ENCODE results near the gene CLDN6. TPM values are rescaled to one million over a fixed set of nuclear protein-coding genes. Genes with fewer than 3 reads are reported as not detected.

Gene CLDN6
- total RNA-seq, 4 donors from 2014 or later, result not detected

DNA sequence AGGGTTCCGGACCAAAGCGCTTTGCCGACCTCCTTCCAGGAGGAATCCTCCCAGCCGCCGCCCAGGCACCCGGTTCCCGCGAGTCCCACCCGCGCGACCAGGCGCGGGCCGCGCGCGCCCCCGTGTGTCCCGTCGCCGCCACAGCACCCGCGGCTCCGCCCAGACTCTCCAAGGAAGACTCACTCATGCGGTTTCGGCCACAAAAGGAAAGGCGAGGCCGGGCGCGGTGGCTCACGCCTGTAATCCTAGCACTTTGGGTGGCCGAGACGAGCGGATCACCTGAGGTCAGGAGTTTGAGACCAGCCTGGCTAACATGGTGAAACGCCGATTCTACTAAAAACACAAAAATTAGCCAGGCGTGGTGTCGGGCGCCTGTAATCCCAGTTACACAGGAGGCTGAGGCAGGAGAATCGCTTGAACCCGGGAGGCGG lies 34.3 kb downstream of the CLDN6 start:
- WGBS, 2 donors, result 11 to 26% methylated on average over 13 to 17 of the region's 42 CpGs
- H3K27ac ChIP-seq, result no peak overlapping the region

DNA sequence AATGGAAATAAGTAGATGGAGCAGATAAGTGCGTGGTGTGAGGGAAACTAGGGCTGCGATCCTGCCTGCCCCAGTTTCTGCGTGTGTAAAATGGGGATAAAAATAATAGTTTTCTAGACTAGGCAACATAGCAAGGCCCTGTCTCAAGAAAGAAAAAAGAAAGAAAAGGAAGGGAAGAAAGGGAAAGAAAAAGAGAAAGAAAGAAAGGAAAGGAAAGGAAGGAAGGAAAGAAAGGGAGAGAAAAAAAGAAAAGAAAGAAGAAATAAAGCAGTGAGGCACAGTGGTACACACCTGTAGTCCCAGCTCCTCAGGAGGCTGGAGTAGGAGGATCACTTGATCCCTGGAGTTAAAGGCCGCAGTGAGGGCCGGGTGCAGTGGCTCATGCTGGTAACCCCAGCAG lies 35.6 kb downstream of the CLDN6 start:
- intact Hi-C loops (cut with DNase I), result no loop called here
- TF ChIP-seq, protein P1, sequence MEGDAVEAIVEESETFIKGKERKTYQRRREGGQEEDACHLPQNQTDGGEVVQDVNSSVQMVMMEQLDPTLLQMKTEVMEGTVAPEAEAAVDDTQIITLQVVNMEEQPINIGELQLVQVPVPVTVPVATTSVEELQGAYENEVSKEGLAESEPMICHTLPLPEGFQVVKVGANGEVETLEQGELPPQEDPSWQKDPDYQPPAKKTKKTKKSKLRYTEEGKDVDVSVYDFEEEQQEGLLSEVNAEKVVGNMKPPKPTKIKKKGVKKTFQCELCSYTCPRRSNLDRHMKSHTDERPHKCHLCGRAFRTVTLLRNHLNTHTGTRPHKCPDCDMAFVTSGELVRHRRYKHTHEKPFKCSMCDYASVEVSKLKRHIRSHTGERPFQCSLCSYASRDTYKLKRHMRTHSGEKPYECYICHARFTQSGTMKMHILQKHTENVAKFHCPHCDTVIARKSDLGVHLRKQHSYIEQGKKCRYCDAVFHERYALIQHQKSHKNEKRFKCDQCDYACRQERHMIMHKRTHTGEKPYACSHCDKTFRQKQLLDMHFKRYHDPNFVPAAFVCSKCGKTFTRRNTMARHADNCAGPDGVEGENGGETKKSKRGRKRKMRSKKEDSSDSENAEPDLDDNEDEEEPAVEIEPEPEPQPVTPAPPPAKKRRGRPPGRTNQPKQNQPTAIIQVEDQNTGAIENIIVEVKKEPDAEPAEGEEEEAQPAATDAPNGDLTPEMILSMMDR (IDR thresholded peaks at IDR 0.05), result no peak
- no peak for TF ChIP-seq POLR2A (IDR thresholded peaks at IDR 0.05)
- 85 to 88% methylated on average over 5 of the region's 5 CpGs for WGBS, 2 donors
- Histone ChIP-seq H3K4me1 (peaks cover 8 to 22% of the 10 kb centered on the region in 2 donors), H3K36me3 (no peaks in the 10 kb centered on the region), H3K27ac (no peak overlapping the region), H3K4me3 (replicated peaks in 1 of 3) (no peak overlapping the region), H3K9me3 (no peaks in the 10 kb centered on the region), H3K27me3 (no peaks in the 10 kb centered on the region)
- DNase-seq, result no peak

More for the DNA sequence above, 34.3 kb downstream of the CLDN6 start:
- H3K9me3 ChIP-seq, result no peaks in the 10 kb centered on the region
- peak overlapping the region in 1 of 3 donors; percentile 1 for H3K4me3 ChIP-seq (replicated peaks in 1 of 3)
- DNase-seq, result peak; percentile 78 to 83
- no peaks in the 10 kb centered on the region for H3K36me3 ChIP-seq
- intact Hi-C loops (cut with DNase I), result no loop called here
- H3K27me3 ChIP-seq, result no peaks in the 10 kb centered on the region
- H3K4me1 ChIP-seq, result peaks cover 8 to 17% of the 10 kb centered on the region in 2 donors
- TF ChIP-seq, protein P1 (IDR thresholded peaks at IDR 0.05), result peak; percentile 51 to 99 (median 93)
- peak in 1 of 2 donors; percentile 5 for TF ChIP-seq POLR2A (IDR thresholded peaks at IDR 0.05)

GRCh38 chr16:2981899-2982250 lies 36.1 kb downstream of the CLDN6 start:
- intact Hi-C loops (cut with DNase I), result no loop called here
- no peak for TF ChIP-seq POLR2A (IDR thresholded peaks at IDR 0.05)
- TF ChIP-seq, protein P1 (IDR thresholded peaks at IDR 0.05), result no peak
- 75 to 84% methylated on average over 4 of the region's 4 CpGs for WGBS, 2 donors
- DNase-seq, result no peak
- Histone ChIP-seq H3K36me3 (no peaks in the 10 kb centered on the region), H3K4me3 (replicated peaks in 1 of 3) (no peak overlapping the region), H3K27me3 (no peaks in the 10 kb centered on the region), H3K9me3 (no peaks in the 10 kb centered on the region), H3K27ac (no peak overlapping the region), H3K4me1 (peaks cover 8 to 24% of the 10 kb centered on the region in 2 donors)

DNA sequence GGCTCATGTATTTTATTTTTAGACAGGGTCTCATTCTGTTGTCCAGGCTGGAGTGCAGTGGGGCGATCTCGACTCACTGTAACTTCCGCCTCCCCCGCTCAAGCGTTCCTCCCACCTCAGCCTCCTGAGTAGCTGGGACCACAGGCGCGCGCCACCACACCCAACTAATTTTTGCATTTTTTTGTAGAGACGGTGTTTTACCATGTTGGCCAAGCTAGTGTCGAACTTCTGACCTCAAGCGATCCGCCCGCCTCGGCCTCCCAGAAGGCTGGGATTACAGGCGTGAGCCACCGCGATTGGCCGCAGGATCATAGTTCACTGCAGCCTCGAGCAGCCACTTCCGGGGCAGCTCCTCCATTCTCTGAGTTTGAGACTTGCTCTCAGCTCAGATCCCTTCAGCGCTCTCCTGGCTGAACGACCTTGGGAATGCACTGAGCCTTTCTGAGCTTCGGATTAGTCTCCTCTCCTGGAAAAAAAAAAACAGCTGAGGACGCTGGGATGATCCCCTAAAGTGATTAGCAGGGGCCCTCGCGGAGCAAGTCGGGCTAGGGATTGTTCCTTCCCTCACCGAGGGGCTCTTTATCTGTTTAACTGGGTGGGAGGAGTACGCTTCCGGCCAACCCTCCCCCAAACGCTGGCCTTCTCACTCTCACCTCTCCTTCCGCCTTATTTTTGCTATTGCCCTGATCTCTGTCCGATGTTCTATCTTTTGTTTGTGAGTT lies 36.6 kb downstream of the CLDN6 start:
- WGBS, 2 donors, result 54 to 58% methylated on average over 32 to 33 of the region's 33 CpGs
- TF ChIP-seq, protein P1 (IDR thresholded peaks at IDR 0.05), result no peak
- TF ChIP-seq POLR2A (IDR thresholded peaks at IDR 0.05), result no peak
- no peaks in the 10 kb centered on the region for H3K9me3 ChIP-seq
- H3K36me3 ChIP-seq, result no peaks in the 10 kb centered on the region
- H3K27me3 ChIP-seq, result no peaks in the 10 kb centered on the region
- H3K4me3 ChIP-seq (replicated peaks in 1 of 3), result no peak overlapping the region
- H3K4me1 ChIP-seq, result peaks cover 8 to 24% of the 10 kb centered on the region in 2 donors
- no peak overlapping the region for H3K27ac ChIP-seq
- intact Hi-C loops (cut with DNase I), result no loop called here
- no peak for DNase-seq

Measured in thyroid gland (tissue), 4 donors.